ENCODE results near the gene IL34.

DNA sequence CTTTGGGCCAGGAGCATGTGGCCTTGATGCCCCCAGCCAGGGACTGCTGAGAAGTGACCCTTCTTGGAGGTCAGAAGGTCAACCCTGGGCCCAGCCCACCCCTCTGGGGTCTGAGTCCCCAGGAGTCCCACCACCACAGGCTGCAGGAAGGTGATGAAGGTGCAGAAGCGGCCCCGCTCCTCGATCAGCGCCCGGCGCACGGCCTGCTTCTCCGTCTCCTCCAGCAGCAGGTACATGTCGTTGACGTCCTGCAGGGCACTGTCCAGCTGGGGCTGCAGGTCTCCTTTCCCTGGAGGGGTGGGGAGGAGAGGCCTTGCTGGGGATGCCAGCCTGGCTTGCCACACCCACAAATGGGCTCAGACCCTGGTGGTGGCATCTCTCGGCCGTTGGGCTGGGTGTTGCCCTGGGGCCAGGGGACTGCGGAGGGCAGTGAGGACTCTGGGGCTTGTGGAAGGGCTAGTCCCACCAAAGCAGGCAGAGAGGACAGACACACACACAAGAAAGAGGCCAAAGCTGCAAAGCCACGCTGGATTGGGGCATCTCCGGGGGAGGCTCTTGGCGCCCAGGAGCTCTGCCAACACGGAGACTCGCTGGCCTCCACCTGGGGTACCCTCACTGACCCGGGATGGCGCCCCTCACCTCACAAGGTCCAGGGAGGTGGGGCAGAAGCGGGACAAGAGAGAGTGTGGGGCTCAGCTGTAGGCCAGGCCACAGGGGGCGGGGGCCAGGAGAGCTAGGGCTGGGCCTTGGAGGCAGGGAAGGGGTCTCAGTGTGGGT, 31.9 kb downstream of the IL34 start:
- no peak for TF ChIP-seq POLR2A (IDR thresholded peaks at IDR 0.05)
- TF ChIP-seq, protein P1, sequence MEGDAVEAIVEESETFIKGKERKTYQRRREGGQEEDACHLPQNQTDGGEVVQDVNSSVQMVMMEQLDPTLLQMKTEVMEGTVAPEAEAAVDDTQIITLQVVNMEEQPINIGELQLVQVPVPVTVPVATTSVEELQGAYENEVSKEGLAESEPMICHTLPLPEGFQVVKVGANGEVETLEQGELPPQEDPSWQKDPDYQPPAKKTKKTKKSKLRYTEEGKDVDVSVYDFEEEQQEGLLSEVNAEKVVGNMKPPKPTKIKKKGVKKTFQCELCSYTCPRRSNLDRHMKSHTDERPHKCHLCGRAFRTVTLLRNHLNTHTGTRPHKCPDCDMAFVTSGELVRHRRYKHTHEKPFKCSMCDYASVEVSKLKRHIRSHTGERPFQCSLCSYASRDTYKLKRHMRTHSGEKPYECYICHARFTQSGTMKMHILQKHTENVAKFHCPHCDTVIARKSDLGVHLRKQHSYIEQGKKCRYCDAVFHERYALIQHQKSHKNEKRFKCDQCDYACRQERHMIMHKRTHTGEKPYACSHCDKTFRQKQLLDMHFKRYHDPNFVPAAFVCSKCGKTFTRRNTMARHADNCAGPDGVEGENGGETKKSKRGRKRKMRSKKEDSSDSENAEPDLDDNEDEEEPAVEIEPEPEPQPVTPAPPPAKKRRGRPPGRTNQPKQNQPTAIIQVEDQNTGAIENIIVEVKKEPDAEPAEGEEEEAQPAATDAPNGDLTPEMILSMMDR (IDR thresholded peaks at IDR 0.05), result no peak
- TF ChIP-seq POLR2AphosphoS5 (IDR thresholded peaks at IDR 0.05), result no peak
- TF ChIP-seq EP300 (IDR thresholded peaks at IDR 0.05; ENCODE audit: low read depth), result no peak

Measured in transverse colon (tissue), 4 donors.